ENCODE measurements around the gene TCFL5.
A peak's percentile ranks its signal among the peaks of the same experiment; 100 is the strongest.

The TCFL5 gene

GRCh38 chr20:62808211-62808865 is 53.3 kb downstream of the TCFL5 start:
- peak; percentile 17 for DNase-seq

DNA sequence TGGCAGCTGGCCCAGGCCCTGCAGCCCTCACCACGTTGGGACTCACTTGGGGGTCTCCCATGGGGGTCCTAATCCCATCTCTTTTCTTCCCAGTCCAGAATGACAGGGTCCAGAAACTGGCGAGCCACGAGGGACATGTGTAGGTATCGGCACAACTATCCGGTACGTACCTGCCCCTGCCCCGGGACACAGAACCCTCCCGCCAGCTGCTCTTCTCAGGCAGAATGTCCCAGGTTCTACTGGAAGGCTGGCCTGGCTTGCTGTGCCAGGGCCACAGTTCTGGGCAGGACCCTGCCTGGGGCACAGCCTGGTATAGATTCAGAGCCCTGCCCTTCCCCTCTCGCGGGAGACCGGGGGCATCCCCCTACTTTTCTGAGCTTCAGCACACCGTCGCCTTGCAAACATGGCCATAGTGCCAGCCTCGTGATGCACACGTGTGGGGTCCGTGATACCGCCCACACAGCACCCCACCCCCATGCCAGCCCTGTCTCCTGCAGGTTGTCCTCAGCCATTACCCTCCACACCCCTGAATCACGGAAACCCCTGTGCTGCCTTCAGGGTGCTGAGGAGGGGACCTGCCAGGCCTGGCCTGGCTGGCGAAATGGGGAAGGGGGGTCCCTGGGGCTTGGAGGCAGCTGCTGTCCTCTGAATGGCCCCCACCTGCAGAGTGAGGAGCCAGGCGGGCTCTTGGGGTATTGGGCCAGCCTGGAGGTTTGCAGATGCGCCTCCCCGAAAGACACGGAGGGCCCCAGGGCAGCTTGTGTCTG is 54.0 kb downstream of the TCFL5 start:
- DNase-seq, result no peak

DNA sequence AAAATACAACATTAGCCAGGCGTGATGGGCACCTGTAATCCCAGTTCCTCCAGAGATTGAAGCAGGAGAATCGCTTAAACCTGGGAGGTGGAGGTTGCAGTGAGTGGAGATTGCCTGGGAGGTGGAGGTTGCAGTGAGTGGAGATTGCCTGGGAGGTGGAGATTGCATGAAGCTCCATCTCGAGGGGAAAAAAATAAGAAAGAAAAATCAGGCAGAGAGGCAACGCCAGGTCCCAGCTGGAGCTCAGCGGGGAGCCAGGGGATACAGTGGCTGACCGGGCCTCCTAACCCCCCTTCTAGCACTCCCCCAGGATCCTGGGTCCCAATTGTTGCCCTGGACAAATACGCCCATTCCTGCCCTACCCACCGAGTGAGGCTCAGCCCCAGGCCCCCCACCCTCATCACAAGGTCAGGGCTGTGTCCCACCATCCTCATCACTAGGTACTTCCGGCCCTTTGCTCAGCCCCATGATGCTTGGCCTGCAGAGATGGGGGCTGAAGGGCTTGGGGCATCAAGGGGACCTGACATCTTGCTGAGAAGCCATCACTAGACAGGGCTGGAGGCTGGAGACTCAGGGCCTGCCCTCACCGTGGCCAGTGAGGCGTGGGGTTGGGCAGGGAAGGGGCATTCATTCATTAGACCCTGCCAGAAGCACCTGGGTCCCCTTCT is 55.1 kb downstream of the TCFL5 start:
- DNase-seq, result no peak

GRCh38 chr20:62805711-62806382 is 55.8 kb downstream of the TCFL5 start:
- no peak for DNase-seq

DNA sequence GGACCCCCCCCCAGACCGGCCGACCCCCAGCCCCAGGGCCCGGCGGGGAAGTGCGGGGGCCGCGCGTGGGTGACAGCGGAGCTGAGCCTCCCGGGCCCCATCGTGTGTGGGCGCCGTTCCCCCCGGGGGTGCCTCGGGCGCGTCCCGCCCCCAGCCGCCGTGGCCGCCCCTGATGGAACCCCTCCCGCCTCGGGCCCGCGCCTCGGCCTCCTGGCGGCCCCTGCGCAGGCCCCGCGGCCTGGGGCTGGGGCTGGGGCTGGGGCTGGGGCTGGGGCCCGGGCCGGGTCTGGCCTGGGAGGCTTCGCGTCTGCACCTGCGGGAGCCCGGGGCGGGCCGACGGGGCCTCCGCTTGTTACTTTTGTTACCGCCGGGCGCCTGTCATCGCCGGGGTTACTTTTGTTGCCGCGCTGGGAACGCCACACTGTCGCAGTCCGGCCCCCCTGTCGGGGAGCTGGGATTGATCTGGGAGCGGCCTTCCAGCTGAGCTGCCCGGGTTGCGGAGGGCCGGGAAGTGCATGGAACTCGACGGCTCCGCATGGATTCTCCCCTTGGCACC is 56.4 kb downstream of the TCFL5 start:
- DNase-seq, result no peak

DNA sequence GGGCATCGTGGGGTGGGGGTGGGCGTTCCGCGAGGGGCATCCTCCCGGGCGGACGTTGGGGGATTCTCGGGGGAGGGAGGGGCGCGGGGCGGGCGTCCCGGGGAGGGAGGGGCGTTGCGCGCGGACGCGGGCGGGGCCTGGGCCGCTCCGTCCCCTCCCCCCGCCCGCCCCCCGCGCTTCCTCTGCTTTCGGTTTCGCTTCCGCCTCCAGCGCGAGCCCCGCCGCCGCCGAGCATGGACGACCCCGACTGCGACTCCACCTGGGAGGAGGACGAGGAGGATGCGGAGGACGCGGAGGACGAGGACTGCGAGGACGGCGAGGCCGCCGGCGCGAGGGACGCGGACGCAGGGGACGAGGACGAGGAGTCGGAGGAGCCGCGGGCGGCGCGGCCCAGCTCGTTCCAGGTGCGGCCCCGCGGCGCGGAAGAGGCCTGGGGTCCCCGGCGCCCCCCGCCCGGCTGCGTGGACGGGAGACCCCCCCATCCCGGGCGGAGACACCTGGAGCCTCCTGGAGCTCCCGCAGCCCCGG is 56.9 kb downstream of the TCFL5 start, which contains the start of gene OGFR:
Gene OGFR (plus strand): TSS at position 209 of the 528 bp plus-strand sequence. CDS start 25 bp downstream, at position 234.
- DNase-seq, result peak; percentile 16

DNA sequence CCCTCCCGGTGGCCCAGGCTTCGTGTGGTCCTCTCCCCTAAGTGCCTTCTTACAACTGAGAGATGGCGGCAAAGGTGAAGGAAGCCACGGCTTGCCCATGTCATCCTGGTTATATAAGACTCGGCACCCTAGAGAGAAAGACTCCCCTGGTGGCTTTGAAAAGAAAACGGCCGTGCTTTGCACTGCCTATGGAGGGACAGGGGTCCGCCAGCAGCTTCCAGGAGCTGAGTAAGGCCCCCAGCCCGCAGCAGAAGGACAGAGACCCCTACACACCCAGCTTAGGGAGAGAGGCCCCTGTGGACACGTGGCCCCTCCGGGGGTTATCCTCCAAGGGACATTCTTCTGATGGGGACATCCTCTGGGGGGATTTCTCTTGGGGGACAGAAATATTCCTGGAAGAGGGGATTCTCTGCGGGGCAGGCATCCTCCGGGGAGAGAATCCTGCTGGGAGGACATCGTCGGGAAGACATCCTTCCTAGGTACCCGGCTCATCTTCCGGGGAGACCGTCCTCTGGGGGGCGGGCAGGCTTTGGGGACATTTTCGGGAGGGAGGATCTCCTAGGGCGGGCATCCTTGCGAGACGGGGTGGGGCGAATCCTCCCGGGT is 57.5 kb downstream of the TCFL5 start:
- DNase-seq, result peak; percentile 10

DNA sequence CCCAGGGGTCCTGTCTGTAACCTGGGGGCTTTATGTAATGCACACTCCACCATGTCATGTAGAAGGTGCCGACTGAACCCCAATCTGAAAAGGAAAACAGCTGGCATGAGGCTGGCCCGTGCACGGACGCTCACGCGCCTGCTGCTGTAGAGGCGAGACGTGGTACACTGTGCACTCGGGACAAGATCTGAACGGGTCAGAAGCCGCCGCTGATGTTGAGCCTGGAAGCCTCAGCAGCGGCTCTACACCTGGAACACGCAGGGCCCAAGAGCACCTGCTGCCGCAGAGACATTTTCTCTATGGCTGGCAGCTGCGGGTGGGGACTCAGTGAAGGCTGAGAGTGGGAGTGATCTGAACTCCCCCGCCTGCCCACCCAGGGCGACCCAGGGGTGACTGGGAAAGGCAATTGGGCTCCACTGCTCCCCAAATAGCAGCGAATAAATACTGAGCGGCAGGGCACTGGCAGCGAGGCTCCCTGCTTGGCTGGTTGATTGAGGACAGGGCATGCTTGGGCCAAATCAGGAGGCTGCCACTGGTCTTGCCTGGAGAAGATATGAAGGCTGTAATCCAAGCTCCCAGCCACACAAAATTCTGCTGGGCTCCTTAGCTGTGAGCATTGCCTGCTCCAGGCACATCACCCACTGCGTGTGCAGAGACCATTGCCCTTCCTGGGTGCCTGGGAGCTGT is 59.5 kb downstream of the TCFL5 start:
- DNase-seq, result no peak

DNA sequence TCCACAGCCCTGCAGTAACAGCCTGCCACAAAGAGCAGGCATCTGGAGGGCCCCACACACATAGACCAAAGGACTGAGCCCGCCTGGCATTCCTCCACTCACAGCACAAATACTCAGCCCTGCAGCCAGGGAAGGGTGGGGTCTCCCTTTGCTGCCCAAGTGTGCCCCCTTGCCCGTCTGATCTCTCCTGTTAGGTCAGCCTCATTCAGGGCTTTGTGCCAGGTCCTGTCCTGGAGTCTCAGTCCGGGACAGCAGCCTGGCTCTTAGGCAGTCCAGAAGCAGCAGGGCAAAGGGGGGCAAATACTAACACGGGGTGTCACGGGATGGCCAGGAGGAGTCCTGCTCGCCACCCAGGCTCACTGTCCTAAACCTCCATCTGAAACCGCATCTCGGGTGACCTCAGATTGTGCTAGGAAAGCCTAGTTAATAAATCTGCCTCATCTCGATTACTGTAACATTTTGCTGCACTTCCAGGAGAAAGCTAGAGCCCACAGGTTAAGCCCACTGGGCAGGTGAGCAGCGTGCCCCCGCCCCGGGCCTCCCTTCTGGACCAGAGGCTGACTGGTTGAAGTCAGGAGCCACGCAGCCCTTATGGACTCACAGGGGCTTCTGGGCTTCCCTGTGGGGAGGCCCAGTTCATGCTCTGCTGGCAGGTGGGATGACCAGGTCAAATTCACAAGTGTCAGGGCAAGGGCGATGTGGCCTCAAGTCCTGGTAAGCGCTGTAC is 60.2 kb downstream of the TCFL5 start:
- no peak for DNase-seq

GRCh38 chr20:62800314-62801259 is 61.0 kb downstream of the TCFL5 start:
- DNase-seq, result no peak

- DNase-seq, result no peak
Measured at GRCh38 chr20:62799873-62800272, 61.7 kb downstream of the TCFL5 start.

GRCh38 chr20:62799459-62799858 is 62.2 kb downstream of the TCFL5 start:
- DNase-seq, result no peak

- no peak for DNase-seq
Measured at GRCh38 chr20:62799036-62799435, 62.6 kb downstream of the TCFL5 start.

GRCh38 chr20:62797671-62798532 is 63.7 kb downstream of the TCFL5 start:
- no peak for DNase-seq

- no peak for DNase-seq
Measured at GRCh38 chr20:62796699-62797491, 64.7 kb downstream of the TCFL5 start.

- peak; percentile 27 for DNase-seq
Measured at GRCh38 chr20:62795023-62795761, 66.4 kb downstream of the TCFL5 start.
